ENCODE data around the gene OR51I2.

DNA sequence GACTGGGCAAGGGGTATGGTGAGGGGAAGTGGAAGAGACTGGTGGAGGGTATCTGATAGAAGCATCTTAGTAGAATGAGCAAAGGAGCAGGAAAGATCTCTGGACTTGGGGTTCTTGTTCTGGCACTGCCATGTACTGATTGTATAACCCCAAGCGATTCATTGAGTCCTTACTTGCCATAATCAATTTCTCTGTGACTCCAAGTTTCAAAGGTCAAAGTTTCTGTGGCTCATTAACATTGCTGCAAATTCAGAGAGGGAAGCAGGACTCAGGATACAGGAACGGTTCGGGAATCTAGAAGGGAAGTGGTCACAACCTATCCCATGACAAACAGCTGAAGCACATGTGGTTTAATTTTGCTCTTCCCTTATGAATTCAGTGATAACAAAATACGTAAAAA is 309 bp downstream of the OR51I2 start:
- TF ChIP-seq, protein P1, sequence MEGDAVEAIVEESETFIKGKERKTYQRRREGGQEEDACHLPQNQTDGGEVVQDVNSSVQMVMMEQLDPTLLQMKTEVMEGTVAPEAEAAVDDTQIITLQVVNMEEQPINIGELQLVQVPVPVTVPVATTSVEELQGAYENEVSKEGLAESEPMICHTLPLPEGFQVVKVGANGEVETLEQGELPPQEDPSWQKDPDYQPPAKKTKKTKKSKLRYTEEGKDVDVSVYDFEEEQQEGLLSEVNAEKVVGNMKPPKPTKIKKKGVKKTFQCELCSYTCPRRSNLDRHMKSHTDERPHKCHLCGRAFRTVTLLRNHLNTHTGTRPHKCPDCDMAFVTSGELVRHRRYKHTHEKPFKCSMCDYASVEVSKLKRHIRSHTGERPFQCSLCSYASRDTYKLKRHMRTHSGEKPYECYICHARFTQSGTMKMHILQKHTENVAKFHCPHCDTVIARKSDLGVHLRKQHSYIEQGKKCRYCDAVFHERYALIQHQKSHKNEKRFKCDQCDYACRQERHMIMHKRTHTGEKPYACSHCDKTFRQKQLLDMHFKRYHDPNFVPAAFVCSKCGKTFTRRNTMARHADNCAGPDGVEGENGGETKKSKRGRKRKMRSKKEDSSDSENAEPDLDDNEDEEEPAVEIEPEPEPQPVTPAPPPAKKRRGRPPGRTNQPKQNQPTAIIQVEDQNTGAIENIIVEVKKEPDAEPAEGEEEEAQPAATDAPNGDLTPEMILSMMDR (IDR thresholded peaks at IDR 0.05 in 4 of 5, conservative IDR thresholded peaks at IDR 0.05 in 1 of 5), result no peak
- no peak for TF ChIP-seq POLR2A (IDR thresholded peaks at IDR 0.05)
